Measurements from ENCODE around the gene RNASE3. TPM values are rescaled to one million over a fixed set of nuclear protein-coding genes. Genes with fewer than 3 reads are reported as not detected.

Gene RNASE3
- total RNA-seq, 1 experiment from 2014 or later = not detected

GRCh38 chr14:20934148-20934762 is 43.1 kb downstream of the RNASE3 start:
- TF ChIP-seq REST (IDR thresholded peaks at IDR 0.05; ENCODE audit: low read depth) = no peak
- TF ChIP-seq POLR2AphosphoS5 (IDR thresholded peaks at IDR 0.05; ENCODE audit: low read depth, low read length) = no peak
- TF ChIP-seq ATF3 (IDR thresholded peaks at IDR 0.05) = no peak
- no peak for TF ChIP-seq ELF1 (IDR thresholded peaks at IDR 0.05; ENCODE audit: borderline replicate concordance, low read depth)
- peak; percentile 37 for TF ChIP-seq RAD21 (IDR thresholded peaks at IDR 0.05; ENCODE audit: low read depth)
- no peak for TF ChIP-seq SRF (IDR thresholded peaks at IDR 0.05; ENCODE audit: low read depth)
- TF ChIP-seq EZH2 (IDR thresholded peaks at IDR 0.05) = no peak
- peak; percentile 47 to 99 (median 99); a peak in 4 of 6 replicates for TF ChIP-seq CTCF (IDR thresholded peaks at IDR 0.05 in 2 of 3, conservative IDR thresholded peaks at IDR 0.05 in 1 of 3; ENCODE audit: borderline replicate concordance in 1 of 3, insufficient read depth in 1 of 3, low read depth in 2 of 3, low read length in 2 of 3)
- TF ChIP-seq YY1 (IDR thresholded peaks at IDR 0.05; ENCODE audit: extremely low read depth, insufficient replicate concordance, low read depth, low read length) = no peak
- Histone ChIP-seq H3K9me3 (ENCODE audit: control insufficient read depth in 1 of 2, insufficient read depth in 1 of 2, low read depth in 1 of 2, low read length in 2 of 2) (no peaks in the 10 kb centered on the region), H3K4me1 (ENCODE audit: control insufficient read depth in 1 of 2, insufficient read depth in 2 of 2, low read length in 2 of 2) (no peaks in the 10 kb centered on the region), H4K20me1 (ENCODE audit: insufficient read depth) (no peaks in the 10 kb centered on the region), H3K36me3 (ENCODE audit: control insufficient read depth in 1 of 2, insufficient read depth in 2 of 2, low read length in 2 of 2) (no peaks in the 10 kb centered on the region), H3K4me3 (replicated peaks in 1 of 2; ENCODE audit: low read depth in 1 of 2, low read length in 2 of 2) (no peak overlapping the region), H3K79me2 (ENCODE audit: insufficient read depth, low read length) (no peaks in the 10 kb centered on the region), H3K9ac (ENCODE audit: low read length) (no peak overlapping the region), H3K27me3 (ENCODE audit: insufficient read depth, low read length) (peaks cover 22% of the 10 kb centered on the region; the same call in 1 of the 2 replicates), H3K27ac (ENCODE audit: low read depth, low read length) (no peak overlapping the region), H2AFZ (ENCODE audit: low read depth, low read length, poor library complexity, severe bottlenecking) (no peak overlapping the region), H3K4me2 (ENCODE audit: low read length) (peak overlapping the region; percentile 25; the same call in 1 of the 2 replicates), H3K9me2 (ENCODE audit: insufficient read depth) (no peaks in the 10 kb centered on the region)
- no TSS peak for BruUV-seq (replicated peaks)
- DNase-seq (ENCODE audit: low read depth, low spot score) (peak; percentile 62), ATAC-seq (peak; percentile 99)
- CTCF ChIA-PET = interaction anchor here (1.0 to 2.1 kb wide), 4 partner anchors 9 to 61 kb away, joined by 3 to 6 read pairs (median 3); no protein-coding TSS in a partner anchor
- POLR2A ChIA-PET = no interaction called here
- RAD21 ChIA-PET (ENCODE audit: low non-redundant PET in 1 of 2, low total read pairs in 2 of 2, uncharacterized antibody in 2 of 2, unreplicated experiment in 2 of 2) = no interaction called here
- intact Hi-C loops (cut with micrococcal nuclease) = loop anchor here (5.0 to 10.0 kb wide), 2 partner anchors 47 to 229 kb away; no protein-coding TSS in a partner anchor

Measured in HCT116 (cell line).